ENCODE results near the gene NFIC. TPM values are rescaled to one million over a fixed set of nuclear protein-coding genes. Genes with fewer than 3 reads are reported as not detected.

The NFIC gene
- polyA plus RNA-seq, 4 donors, result 20.9 to 25.5 (median 25.1) TPM

Other genes with a start within 250 kb of the NFIC start
- 1 to 10 TPM in 2 of 4 donors, under 1 TPM in 2; 0.70 to 1.2 (median 1.0) TPM for gene GNA15, start 230.6 kb upstream of the NFIC start, polyA plus RNA-seq (ENCODE audit: insufficient read length in 4 of 4)
- under 1 TPM; 0.17 to 0.60 (median 0.31) TPM for gene S1PR4, start 187.8 kb upstream of the NFIC start, polyA plus RNA-seq (ENCODE audit: insufficient read length in 4 of 4)
- gene NCLN, start 180.7 kb upstream of the NFIC start, polyA plus RNA-seq (ENCODE audit: insufficient read length in 4 of 4), result 10 to 100 TPM; 32.0 to 51.7 (median 35.2) TPM
- 1 to 10 TPM in 1 of 4 donors, under 1 TPM in 3; 0.51 to 2.0 (median 0.75) TPM for gene CELF5, start 141.9 kb upstream of the NFIC start, polyA plus RNA-seq (ENCODE audit: insufficient read length in 4 of 4)
- gene SMIM24, start 113.9 kb downstream of the NFIC start, polyA plus RNA-seq (ENCODE audit: insufficient read length in 4 of 4), result 100 to 1,000 TPM; 466 to 589 (median 547) TPM
- gene SMIM44, start 116.9 kb downstream of the NFIC start, polyA plus RNA-seq (ENCODE audit: insufficient read length in 4 of 4), result under 1 TPM in 3 of 4 donors, not detected in 1; 0.32 to 0.43 (median 0.33) TPM
- 10 to 100 TPM in 1 of 4 donors, 1 to 10 TPM in 3; 5.4 to 12.6 (median 6.5) TPM for gene DOHH, start 134.1 kb downstream of the NFIC start, polyA plus RNA-seq (ENCODE audit: insufficient read length in 4 of 4)
- 10 to 100 TPM; 51.4 to 58.8 (median 52.0) TPM for gene FZR1, start 139.7 kb downstream of the NFIC start, polyA plus RNA-seq (ENCODE audit: insufficient read length in 4 of 4)
- gene TEKTIP1, start 172.6 kb downstream of the NFIC start, polyA plus RNA-seq (ENCODE audit: insufficient read length in 4 of 4), result 1 to 10 TPM; 3.4 to 7.1 (median 4.8) TPM
- 10 to 100 TPM; 46.5 to 66.2 (median 56.5) TPM for gene MFSD12, start 191.0 kb downstream of the NFIC start, polyA plus RNA-seq (ENCODE audit: insufficient read length in 4 of 4)
- 10 to 100 TPM; 72.9 to 95.8 (median 74.2) TPM for gene HMG20B, start 206.4 kb downstream of the NFIC start, polyA plus RNA-seq (ENCODE audit: insufficient read length in 4 of 4)
- gene GIPC3, start 218.9 kb downstream of the NFIC start, polyA plus RNA-seq (ENCODE audit: insufficient read length in 4 of 4), result 1 to 10 TPM; 2.6 to 4.2 (median 3.1) TPM
- 1 to 10 TPM; 2.7 to 4.1 (median 3.1) TPM for gene TBXA2R, start 240.3 kb downstream of the NFIC start, polyA plus RNA-seq (ENCODE audit: insufficient read length in 4 of 4)